Breast epithelium (tissue), 4 donors: ENCODE measurements around the gene TALDO1. TPM values are rescaled to one million over a fixed set of nuclear protein-coding genes. Genes with fewer than 3 reads are reported as not detected.

Experiments used
- DNase-seq, 2 donors: peaks; one replicate each; pipeline ENCODE4 v3.0.0-alpha.2; 2019; ENCODE audit warnings: low spot score in 2 of 2
- H3K27ac ChIP-seq, 2 donors: fragments of 200-600 bp; sonication (generic) in 1 of 2; one replicate each; pipeline ENCODE4 v1.5.1; 2016 to 2019; ENCODE audit warnings: mild to moderate bottlenecking in 1 of 2
- H3K27me3 ChIP-seq, 2 donors: fragments of 200-600 bp; sonication (generic) in 1 of 2; one replicate each; pipeline versions ENCODE4 v1.5.1 to v1.6.0; 2017 to 2019; ENCODE audit warnings: control low read depth in 1 of 2, mild to moderate bottlenecking in 1 of 2
- H3K36me3 ChIP-seq: fragments of 200-600 bp; one replicate; pipeline ENCODE4 v1.5.1; 2019
- H3K4me1 ChIP-seq, 2 donors: fragments of 200-600 bp; sonication (generic); one replicate each; pipeline ENCODE4 v1.5.1; 2016 to 2019; ENCODE audit warnings: control low read depth in 1 of 2
- H3K4me3 ChIP-seq, 3 donors: fragments of 200-600 bp; sonication (generic); 1 replicate in 2 of 3; 2 replicates in 1 of 3; pipeline ENCODE4 v1.5.1; 2016 to 2019; ENCODE audit warnings: mild to moderate bottlenecking in 3 of 3, moderate library complexity in 2 of 3
- H3K9me3 ChIP-seq, 2 donors: fragments of 200-600 bp; sonication (generic) in 1 of 2; one replicate each; pipeline ENCODE4 v1.5.1; 2016 to 2019; ENCODE audit warnings: control low read depth in 1 of 2
- CTCF ChIP-seq, 3 donors: fragments of 450-650 bp; IDR thresholded peaks; one replicate each; pipeline ENCODE4 v1.5.1; 2016 to 2017; ENCODE audit warnings: antibody characterized with exemption in 3 of 3, mild to moderate bottlenecking in 3 of 3, moderate library complexity in 3 of 3
- POLR2A ChIP-seq: fragments of 450-650 bp; IDR thresholded peaks from one replicate; pipeline ENCODE4 v1.6.1; 2016; ENCODE audit warnings: antibody characterized with exemption, mild to moderate bottlenecking, moderate library complexity
- POLR2AphosphoS5 ChIP-seq, 3 donors: sonication (generic); formaldehyde crosslinking; IDR thresholded peaks; one replicate each; pipeline ENCODE4 v1.6.1; 2017; ENCODE audit warnings: antibody characterized with exemption in 3 of 3
- intact Hi-C: fragments of 100-400 bp; cut with DNase I; formaldehyde crosslinking; loops from one replicate; pipeline ENCODE4 v1.15.1; 2023; ENCODE audit warnings: low total_unique reads
- total RNA-seq, 3 donors: library from RNA; depleted of rRNA; stranded (reverse); fragments of >200 nt; gene quantifications; one replicate each; pipeline ENCODE4 v1.1.0, GENCODE V29; 2016

Gene TALDO1
- total RNA-seq, 3 donors from 2014 or later = 137 to 239 (median 141) TPM

- peak overlapping the region; percentile 42 to 69 for H3K27ac ChIP-seq
Measured at GRCh38 chr11:773425-773824, 26.2 kb downstream of the TALDO1 start.

GRCh38 chr11:773830-774229, 26.6 kb downstream of the TALDO1 start:
- no peak for TF ChIP-seq CTCF (IDR thresholded peaks at IDR 0.05)
- TF ChIP-seq POLR2A = no peak
- no peak for TF ChIP-seq POLR2AphosphoS5 (IDR thresholded peaks at IDR 0.05)
- no peaks in the 10 kb centered on the region for H3K9me3 ChIP-seq
- no peaks in the 10 kb centered on the region for H3K27me3 ChIP-seq
- no peak overlapping the region for H3K4me3 ChIP-seq
- H3K36me3 ChIP-seq = no peaks in the 10 kb centered on the region
- H3K4me1 ChIP-seq = peaks cover 7 to 12% of the 10 kb centered on the region in 2 donors
- H3K27ac ChIP-seq = peak overlapping the region; percentile 42 to 69
- intact Hi-C loops = loop anchor here (10.0 kb wide), 1 partner anchor 209 kb away; the partner anchor contains the start of genes LMNTD2 and RASSF7
- no peak for DNase-seq

More at GRCh38 chr11:773425-773824, 26.2 kb downstream of the TALDO1 start:
- no peaks in the 10 kb centered on the region for H3K9me3 ChIP-seq
- no peaks in the 10 kb centered on the region for H3K36me3 ChIP-seq
- H3K27me3 ChIP-seq = no peaks in the 10 kb centered on the region
- no peak for DNase-seq
- H3K4me1 ChIP-seq = peaks cover 7 to 12% of the 10 kb centered on the region in 2 donors
- TF ChIP-seq CTCF (IDR thresholded peaks at IDR 0.05) = no peak
- no peak for TF ChIP-seq POLR2AphosphoS5 (IDR thresholded peaks at IDR 0.05)
- no peak for TF ChIP-seq POLR2A
- H3K4me3 ChIP-seq = no peak overlapping the region
- intact Hi-C loops = loop anchor here (10.0 kb wide), 1 partner anchor 209 kb away; the partner anchor contains the start of genes LMNTD2 and RASSF7

- DNase-seq = no peak
- peak overlapping the region in 2 of 3 donors; percentile 3 to 99 for H3K4me3 ChIP-seq
- TF ChIP-seq CTCF (IDR thresholded peaks at IDR 0.05) (no peak), POLR2A (no peak), POLR2AphosphoS5 (IDR thresholded peaks at IDR 0.05) (no peak)
- no peak overlapping the region for H3K27ac ChIP-seq
- no peaks in the 10 kb centered on the region for H3K9me3 ChIP-seq
- intact Hi-C loops = loop anchor here (10.0 kb wide), 1 partner anchor 210 kb away; the partner anchor contains the start of genes LMNTD2 and RASSF7
- H3K4me1 ChIP-seq = peaks cover 7 to 12% of the 10 kb centered on the region in 2 donors
- no peaks in the 10 kb centered on the region for H3K27me3 ChIP-seq
- no peaks in the 10 kb centered on the region for H3K36me3 ChIP-seq
Measured at GRCh38 chr11:774873-775592, 27.8 kb downstream of the TALDO1 start.

GRCh38 chr11:776263-776560, 28.9 kb downstream of the TALDO1 start:
- peaks cover 7 to 12% of the 10 kb centered on the region in 2 donors for H3K4me1 ChIP-seq
- H3K4me3 ChIP-seq = peak overlapping the region; percentile 89 to 99 (median 96)
- H3K27me3 ChIP-seq = no peaks in the 10 kb centered on the region
- TF ChIP-seq POLR2A (no peak), POLR2AphosphoS5 (IDR thresholded peaks at IDR 0.05) (no peak), CTCF (IDR thresholded peaks at IDR 0.05) (no peak)
- DNase-seq = no peak
- H3K27ac ChIP-seq = peak overlapping the region; percentile 81 to 89
- intact Hi-C loops = loop anchor here (10.0 kb wide), 1 partner anchor 211 kb away; the partner anchor contains the start of genes LMNTD2 and RASSF7
- H3K36me3 ChIP-seq = no peaks in the 10 kb centered on the region
- no peaks in the 10 kb centered on the region for H3K9me3 ChIP-seq
